Colonic mucosa (tissue), 4 donors: Measurements from ENCODE around the gene EPG5. TPM values are rescaled to one million over a fixed set of nuclear protein-coding genes. Genes with fewer than 3 reads are reported as not detected.

Source experiments
- DNase-seq: peaks from one replicate; pipeline ENCODE4 v3.0.0-alpha.2; 2020
- H3K27ac ChIP-seq: fragments of 200-600 bp; one replicate; pipeline ENCODE4 v1.8.0; 2021
- H3K27me3 ChIP-seq: fragments of 200-600 bp; one replicate; pipeline ENCODE4 v1.8.0; 2021
- H3K36me3 ChIP-seq: fragments of 200-600 bp; one replicate; pipeline ENCODE4 v1.8.0; 2021
- H3K4me1 ChIP-seq: fragments of 200-600 bp; one replicate; pipeline ENCODE4 v1.8.0; 2021; ENCODE audit warnings: mild to moderate bottlenecking
- H3K4me3 ChIP-seq: fragments of 200-600 bp; one replicate; pipeline ENCODE4 v1.8.0; 2021
- H3K9ac ChIP-seq, 2 donors: one replicate each; pipeline ENCODE4 v1.7.0; 2013; ENCODE audit warnings: control low read depth in 2 of 2, low read depth in 2 of 2, low read length in 2 of 2
- H3K9me3 ChIP-seq: fragments of 200-600 bp; one replicate; pipeline ENCODE4 v1.8.0; 2021
- intact Hi-C: fragments of 100-400 bp; cut with DNase I; formaldehyde crosslinking; loops from one replicate; pipeline ENCODE4 v1.14.1; 2022
- total RNA-seq, 2 donors: library from RNA; stranded (reverse); fragmentation: NEBNext Ultra II Directional in 1 of 2; extraction: Animal tissue kit (Norgen Biotek cat#: 25700) in 1 of 2; gene quantifications; one replicate each; pipeline ENCODE4 v1.2.1, GENCODE V29; 2021
- TF ChIP-seq, protein P1 (sequence below): fragments of 200-600 bp; IDR thresholded peaks from one replicate; pipeline ENCODE4 v1.8.0; 2022; ENCODE audit warnings: antibody characterized with exemption, mild to moderate bottlenecking
- donor health status: healthy.
- donor health status: DM: no; HTN: no; CAD: no.
- donor health status: DM: no; HTN: no; CAD: no.

Gene EPG5
- total RNA-seq, 2 donors from 2014 or later = 16.0 to 17.3 TPM

DNA sequence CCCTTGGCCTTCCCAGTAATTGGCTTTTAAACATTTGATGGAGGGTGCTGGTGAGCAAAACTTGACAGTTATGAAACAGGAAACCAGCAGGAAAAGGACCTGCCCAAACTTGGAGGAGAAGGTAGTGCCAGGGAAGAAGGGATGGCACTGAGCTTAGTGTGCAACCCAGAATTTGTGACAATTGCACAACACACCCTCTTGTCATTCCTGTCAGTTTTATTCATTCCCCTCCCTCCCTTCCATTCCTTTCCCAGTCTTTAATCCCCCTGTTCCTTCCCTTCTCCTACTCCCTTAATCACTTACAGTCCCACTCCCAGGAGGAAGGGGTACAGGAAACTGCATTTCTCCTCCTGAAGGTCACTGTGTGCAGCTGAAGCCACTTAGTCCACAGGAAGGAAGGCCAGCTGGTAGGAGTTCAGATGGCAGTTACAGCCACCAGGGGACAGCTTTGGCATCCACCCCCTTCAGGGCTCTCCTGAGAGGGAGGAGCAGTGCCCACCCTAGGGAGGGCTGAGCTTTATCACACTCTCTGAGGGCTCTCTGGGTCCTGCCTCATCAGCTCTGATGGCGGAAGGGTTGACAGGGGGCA lies 165.6 kb downstream of the EPG5 start:
- intact Hi-C loops = no loop called here
- no peak overlapping the region for H3K9ac ChIP-seq
- H3K4me1 ChIP-seq = no peaks in the 10 kb centered on the region
- no peaks in the 10 kb centered on the region for H3K9me3 ChIP-seq
- H3K27ac ChIP-seq = no peak overlapping the region
- TF ChIP-seq, protein P1, sequence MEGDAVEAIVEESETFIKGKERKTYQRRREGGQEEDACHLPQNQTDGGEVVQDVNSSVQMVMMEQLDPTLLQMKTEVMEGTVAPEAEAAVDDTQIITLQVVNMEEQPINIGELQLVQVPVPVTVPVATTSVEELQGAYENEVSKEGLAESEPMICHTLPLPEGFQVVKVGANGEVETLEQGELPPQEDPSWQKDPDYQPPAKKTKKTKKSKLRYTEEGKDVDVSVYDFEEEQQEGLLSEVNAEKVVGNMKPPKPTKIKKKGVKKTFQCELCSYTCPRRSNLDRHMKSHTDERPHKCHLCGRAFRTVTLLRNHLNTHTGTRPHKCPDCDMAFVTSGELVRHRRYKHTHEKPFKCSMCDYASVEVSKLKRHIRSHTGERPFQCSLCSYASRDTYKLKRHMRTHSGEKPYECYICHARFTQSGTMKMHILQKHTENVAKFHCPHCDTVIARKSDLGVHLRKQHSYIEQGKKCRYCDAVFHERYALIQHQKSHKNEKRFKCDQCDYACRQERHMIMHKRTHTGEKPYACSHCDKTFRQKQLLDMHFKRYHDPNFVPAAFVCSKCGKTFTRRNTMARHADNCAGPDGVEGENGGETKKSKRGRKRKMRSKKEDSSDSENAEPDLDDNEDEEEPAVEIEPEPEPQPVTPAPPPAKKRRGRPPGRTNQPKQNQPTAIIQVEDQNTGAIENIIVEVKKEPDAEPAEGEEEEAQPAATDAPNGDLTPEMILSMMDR = no peak
- no peak overlapping the region for H3K4me3 ChIP-seq
- no peaks in the 10 kb centered on the region for H3K36me3 ChIP-seq
- H3K27me3 ChIP-seq = no peaks in the 10 kb centered on the region
- DNase-seq = no peak

Other genes starting within 250 kb of the EPG5 start
- under 1 TPM; 0.32 to 0.52 TPM for gene SLC14A1, start 243.1 kb downstream of the EPG5 start, total RNA-seq
- not detected for gene SIGLEC15, start 141.7 kb downstream of the EPG5 start, total RNA-seq
- 1 to 10 TPM; 3.0 to 3.8 TPM for gene PSTPIP2, start 104.9 kb upstream of the EPG5 start, total RNA-seq
- gene ATP5F1A, start 131.0 kb upstream of the EPG5 start, total RNA-seq = 100 to 1,000 TPM; 792 to 799 TPM
- gene HAUS1, start 137.1 kb upstream of the EPG5 start, total RNA-seq = 10 to 100 TPM; 17.1 to 24.6 TPM